B cell (primary cell): Measurements from ENCODE around the gene MESD.

Source experiments
- CTCF ChIP-seq: fragments of 200-600 bp; IDR thresholded peaks from one replicate; pipeline ENCODE4 v1.8.0; 2022; ENCODE audit warnings: antibody characterized with exemption, mild to moderate bottlenecking
- EZH2 ChIP-seq: IDR thresholded peaks from 2 replicates; pipeline ENCODE4 v1.6.1; 2012; ENCODE audit warnings: borderline replicate concordance, low read depth, mild to moderate bottlenecking, moderate library complexity, low read length; ENCODE audit not compliant: insufficient read depth, poor library complexity, severe bottlenecking

GRCh38 chr15:80939216-80939615 lies 50.4 kb downstream of the MESD start:
- TF ChIP-seq CTCF (no peak), EZH2 (no peak)
